ENCODE results near the gene SSBP2.

DNA sequence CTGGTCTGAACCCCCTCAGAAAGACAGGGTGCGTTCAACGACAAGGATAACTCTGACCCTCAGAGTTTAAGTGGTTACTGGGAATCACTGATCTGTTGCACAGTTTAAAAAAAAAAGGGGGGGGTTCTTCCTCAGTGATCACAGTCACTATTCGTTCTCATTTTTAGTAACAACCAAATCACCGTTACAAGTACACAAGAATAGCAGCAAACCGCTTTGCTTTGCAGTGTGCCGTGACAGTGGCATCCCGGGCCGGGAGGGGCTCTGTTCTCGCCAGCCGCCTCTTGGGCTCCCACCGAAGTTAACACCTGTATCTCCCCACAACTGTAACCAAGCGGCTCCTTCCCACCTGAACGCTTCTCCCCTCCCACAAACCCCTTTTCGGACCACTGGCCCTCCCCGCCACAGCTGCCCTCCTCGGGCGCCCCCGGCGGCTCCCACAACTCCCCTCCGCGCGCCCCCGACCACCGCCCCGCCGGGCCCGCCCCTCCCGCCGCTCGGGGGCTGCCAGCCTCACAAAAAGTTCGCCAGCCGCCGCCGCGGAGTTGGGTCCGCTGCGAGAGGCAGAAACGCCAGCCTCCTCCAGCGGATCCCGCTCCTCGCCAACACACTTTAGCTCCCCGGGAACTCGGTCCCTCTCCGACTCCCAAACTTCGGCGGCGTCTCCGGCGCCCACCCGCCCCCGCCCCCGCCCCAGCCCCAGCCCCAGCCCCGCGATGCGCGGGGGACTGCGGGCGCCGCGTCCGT lies 1.2 kb downstream of the SSBP2 start:
- TF ChIP-seq, protein P1, sequence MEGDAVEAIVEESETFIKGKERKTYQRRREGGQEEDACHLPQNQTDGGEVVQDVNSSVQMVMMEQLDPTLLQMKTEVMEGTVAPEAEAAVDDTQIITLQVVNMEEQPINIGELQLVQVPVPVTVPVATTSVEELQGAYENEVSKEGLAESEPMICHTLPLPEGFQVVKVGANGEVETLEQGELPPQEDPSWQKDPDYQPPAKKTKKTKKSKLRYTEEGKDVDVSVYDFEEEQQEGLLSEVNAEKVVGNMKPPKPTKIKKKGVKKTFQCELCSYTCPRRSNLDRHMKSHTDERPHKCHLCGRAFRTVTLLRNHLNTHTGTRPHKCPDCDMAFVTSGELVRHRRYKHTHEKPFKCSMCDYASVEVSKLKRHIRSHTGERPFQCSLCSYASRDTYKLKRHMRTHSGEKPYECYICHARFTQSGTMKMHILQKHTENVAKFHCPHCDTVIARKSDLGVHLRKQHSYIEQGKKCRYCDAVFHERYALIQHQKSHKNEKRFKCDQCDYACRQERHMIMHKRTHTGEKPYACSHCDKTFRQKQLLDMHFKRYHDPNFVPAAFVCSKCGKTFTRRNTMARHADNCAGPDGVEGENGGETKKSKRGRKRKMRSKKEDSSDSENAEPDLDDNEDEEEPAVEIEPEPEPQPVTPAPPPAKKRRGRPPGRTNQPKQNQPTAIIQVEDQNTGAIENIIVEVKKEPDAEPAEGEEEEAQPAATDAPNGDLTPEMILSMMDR (IDR thresholded peaks at IDR 0.05; ENCODE audit: extremely low read depth in 1 of 2, insufficient read depth in 1 of 2, low read depth in 1 of 2, low read length in 2 of 2): peak in 1 of 2 donors; percentile 1
- TF ChIP-seq POLR2A (IDR thresholded peaks at IDR 0.05; ENCODE audit: low read depth, low read length): no peak
- TF ChIP-seq GATA2 (IDR thresholded peaks at IDR 0.05; ENCODE audit: insufficient read depth, insufficient read length, low read depth, low read length): no peak
